GM12891 (cell line): Measurements from ENCODE around the gene PACSIN2.

Experiments used
- POLR2AphosphoS5 ChIP-seq: IDR thresholded peaks from 2 replicates; pipeline ENCODE4 v1.6.1; 2011; ENCODE audit warnings: low read depth, low read length, control low read depth
- POU2F2 ChIP-seq: IDR thresholded peaks from 2 replicates; pipeline ENCODE4 v1.6.1; 2011; ENCODE audit warnings: low read depth, mild to moderate bottlenecking, control low read depth, low read length, moderate library complexity
- TAF1 ChIP-seq: IDR thresholded peaks from 2 replicates; pipeline ENCODE4 v1.6.1; 2011; ENCODE audit warnings: low read depth, low read length, control low read depth

DNA sequence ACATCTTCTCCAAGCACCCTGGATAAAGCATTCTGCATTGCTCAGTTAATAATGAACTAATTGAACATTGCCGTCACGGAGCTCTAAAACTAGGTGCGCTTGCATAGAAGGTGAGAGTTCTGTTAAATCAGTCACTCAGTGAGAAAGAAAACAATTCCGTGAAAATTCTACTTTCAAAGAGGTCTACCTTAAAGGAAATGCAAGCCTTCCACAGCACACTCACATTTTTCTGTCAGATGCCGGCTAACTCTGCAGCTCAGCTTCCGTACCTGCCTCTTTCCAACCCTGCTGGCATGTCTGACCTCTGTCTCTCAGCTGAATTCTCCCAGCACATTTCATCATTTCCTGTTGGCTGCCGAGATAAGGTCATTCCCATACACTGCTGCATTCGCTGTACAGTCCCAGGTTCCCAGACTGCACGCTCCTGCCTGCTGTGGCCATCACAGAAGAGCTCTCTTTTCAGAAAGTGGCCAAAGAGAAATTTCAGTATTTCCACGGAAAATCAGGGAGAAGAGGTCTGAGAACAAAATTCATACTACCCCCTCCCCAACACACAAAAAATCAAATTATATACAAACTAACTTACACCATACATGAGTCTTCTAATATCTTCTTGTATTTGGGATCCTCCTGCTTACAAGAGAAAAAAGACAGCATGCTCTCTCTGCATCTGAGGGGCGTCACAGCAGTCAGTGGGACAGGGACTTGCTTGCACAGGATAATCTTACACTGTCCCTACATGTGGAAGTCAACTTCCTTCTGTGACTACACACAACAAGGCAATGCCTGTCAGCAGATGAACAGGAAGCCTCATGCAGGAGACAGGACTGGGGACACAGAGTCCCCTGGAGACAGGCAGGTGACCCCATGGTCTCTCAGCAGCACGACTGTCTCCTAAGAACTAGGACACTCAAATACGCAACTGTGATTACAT is 55.1 kb downstream of the PACSIN2 start:
- TF ChIP-seq TAF1 (no peak), POLR2AphosphoS5 (no peak), POU2F2 (no peak)
